PC-9 (cell line): ENCODE results near the gene SMIM7.

Source experiments
- EZH2 ChIP-seq: fragments of 200-600 bp; sonication (generic); IDR thresholded peaks from 2 replicates; pipeline ENCODE4 v1.8.0; 2017; ENCODE audit warnings: antibody characterized with exemption, low read depth
- TF ChIP-seq, protein P1 (sequence below): fragments of 200-600 bp; sonication (generic); conservative IDR thresholded peaks from 2 replicates; pipeline ENCODE4 v1.6.1; 2017; ENCODE audit warnings: mixed run types, antibody characterized with exemption, mild to moderate bottlenecking, moderate library complexity

DNA sequence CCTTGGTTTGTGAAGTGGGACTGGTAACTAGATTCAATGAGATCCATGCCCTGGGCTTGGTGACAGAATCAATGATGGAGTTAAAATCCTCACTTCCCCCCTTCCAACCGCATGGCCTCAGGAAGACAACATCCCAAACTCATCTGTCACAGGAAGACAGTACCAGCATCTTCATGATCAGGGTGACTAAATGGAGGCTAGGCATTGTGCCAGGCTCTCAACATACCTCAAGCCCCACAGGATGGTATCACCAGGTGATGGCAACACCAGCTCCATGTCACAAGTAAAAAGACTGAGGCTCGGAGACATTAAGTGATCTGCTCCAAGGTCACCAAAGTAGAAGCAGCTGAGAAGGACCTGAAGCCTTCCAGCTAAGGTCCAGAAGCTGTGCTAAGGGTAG lies 46.1 kb downstream of the SMIM7 start:
- TF ChIP-seq, protein P1, sequence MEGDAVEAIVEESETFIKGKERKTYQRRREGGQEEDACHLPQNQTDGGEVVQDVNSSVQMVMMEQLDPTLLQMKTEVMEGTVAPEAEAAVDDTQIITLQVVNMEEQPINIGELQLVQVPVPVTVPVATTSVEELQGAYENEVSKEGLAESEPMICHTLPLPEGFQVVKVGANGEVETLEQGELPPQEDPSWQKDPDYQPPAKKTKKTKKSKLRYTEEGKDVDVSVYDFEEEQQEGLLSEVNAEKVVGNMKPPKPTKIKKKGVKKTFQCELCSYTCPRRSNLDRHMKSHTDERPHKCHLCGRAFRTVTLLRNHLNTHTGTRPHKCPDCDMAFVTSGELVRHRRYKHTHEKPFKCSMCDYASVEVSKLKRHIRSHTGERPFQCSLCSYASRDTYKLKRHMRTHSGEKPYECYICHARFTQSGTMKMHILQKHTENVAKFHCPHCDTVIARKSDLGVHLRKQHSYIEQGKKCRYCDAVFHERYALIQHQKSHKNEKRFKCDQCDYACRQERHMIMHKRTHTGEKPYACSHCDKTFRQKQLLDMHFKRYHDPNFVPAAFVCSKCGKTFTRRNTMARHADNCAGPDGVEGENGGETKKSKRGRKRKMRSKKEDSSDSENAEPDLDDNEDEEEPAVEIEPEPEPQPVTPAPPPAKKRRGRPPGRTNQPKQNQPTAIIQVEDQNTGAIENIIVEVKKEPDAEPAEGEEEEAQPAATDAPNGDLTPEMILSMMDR, result no peak
- TF ChIP-seq EZH2, result no peak
